ENCODE data around the gene FKBP15. TPM values are rescaled to one million over a fixed set of nuclear protein-coding genes. Genes with fewer than 3 reads are reported as not detected.
"Not testable (repeated sequence)": the region's sequence is repeated elsewhere in the genome, so short reads cannot be mapped to it uniquely, and the experiment has no call there.

Gene FKBP15
- total RNA-seq, 1 experiment from 2014 or later = 20.1 TPM

DNA sequence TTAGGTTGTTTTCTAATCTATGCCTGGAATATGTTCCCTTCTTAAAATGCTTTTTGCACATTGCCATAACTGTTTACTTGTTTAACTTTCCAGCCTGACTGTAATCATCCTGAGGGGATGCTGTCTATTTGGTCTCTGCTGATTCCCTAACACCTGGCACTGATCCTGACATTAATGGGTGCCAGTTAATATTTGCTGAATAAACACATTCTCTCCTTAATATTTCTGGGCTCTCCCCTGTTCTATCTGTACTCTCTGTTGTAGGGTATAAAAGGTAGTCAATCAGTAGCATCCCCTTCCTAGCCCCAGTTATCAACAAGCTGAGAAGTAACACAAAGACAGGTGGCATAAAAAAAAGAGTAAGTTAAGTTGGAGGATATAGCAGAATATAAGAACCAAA is 91.6 kb downstream of the FKBP15 start:
- Mint-ChIP-seq H3K4me1 (ENCODE audit: low read depth, unreplicated experiment) (no peaks in the 10 kb centered on the region), H3K9me3 (ENCODE audit: unreplicated experiment) (no peaks in the 10 kb centered on the region), H3K4me3 (ENCODE audit: unreplicated experiment) (no peak overlapping the region), H3K36me3 (ENCODE audit: insufficient read depth, unreplicated experiment) (no peaks in the 10 kb centered on the region), H3K27me3 (ENCODE audit: insufficient read depth, unreplicated experiment) (peaks cover 18% of the 10 kb centered on the region), H3K27ac (ENCODE audit: unreplicated experiment) (no peak overlapping the region)
- no TSS peak for BruUV-seq (replicated peaks)
- DNase-seq = no peak
- no peaks in the 10 kb centered on the region for H3K4me1 ChIP-seq
- POLR2A ChIA-PET = no interaction called here
- H3K9me3 ChIP-seq = no peaks in the 10 kb centered on the region
- intact Hi-C loops (cut with micrococcal nuclease; ENCODE audit: unreplicated experiment) = no loop called here
- TF ChIP-seq, protein P1, sequence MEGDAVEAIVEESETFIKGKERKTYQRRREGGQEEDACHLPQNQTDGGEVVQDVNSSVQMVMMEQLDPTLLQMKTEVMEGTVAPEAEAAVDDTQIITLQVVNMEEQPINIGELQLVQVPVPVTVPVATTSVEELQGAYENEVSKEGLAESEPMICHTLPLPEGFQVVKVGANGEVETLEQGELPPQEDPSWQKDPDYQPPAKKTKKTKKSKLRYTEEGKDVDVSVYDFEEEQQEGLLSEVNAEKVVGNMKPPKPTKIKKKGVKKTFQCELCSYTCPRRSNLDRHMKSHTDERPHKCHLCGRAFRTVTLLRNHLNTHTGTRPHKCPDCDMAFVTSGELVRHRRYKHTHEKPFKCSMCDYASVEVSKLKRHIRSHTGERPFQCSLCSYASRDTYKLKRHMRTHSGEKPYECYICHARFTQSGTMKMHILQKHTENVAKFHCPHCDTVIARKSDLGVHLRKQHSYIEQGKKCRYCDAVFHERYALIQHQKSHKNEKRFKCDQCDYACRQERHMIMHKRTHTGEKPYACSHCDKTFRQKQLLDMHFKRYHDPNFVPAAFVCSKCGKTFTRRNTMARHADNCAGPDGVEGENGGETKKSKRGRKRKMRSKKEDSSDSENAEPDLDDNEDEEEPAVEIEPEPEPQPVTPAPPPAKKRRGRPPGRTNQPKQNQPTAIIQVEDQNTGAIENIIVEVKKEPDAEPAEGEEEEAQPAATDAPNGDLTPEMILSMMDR (IDR thresholded peaks at IDR 0.05; ENCODE audit: insufficient read depth in 1 of 2, low read depth in 1 of 2, low read length in 1 of 2, severe bottlenecking in 1 of 2, unreplicated experiment in 1 of 2) = no peak
- no peaks in the 10 kb centered on the region for H3K36me3 ChIP-seq (ENCODE audit: control insufficient read depth, insufficient read depth, low read length)
- no peak overlapping the region for H3K4me3 ChIP-seq (ENCODE audit: low read depth, low read length)
- H3K27me3 ChIP-seq (replicated peaks; ENCODE audit: control insufficient read depth, insufficient read depth, low read length) = no peaks in the 10 kb centered on the region
- CTCF ChIA-PET = no interaction called here

DNA sequence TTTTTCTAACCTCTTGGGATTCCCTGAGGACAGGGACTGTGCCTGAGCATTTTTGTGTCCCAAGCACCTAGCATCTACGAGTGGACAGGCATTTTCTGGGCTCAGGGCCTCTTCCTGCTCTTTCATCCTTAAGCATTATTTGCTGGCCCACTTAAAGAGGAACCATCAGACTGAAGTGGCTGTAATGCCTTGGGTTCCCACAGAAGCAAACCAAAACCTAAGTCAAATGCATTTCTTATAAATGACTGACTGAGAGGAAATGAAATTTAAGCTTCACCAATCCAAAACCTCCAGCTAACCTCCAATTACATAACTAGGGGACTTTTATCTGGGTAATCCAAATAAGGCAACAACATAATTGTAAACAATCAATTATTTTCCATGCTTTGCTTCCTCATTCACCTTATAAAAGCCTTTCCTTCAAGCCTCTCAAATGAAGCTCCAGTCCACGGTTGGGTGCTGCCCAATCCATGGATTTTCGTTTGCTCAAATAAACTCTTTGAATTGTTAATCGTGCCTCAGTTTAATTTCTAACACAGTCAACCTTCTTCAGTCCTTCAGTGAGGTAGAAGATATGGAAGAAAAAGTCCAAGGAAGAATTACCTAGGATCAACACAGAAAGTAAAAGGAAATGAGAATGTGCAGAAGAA is 95.6 kb downstream of the FKBP15 start:
- no peaks in the 10 kb centered on the region for H3K36me3 Mint-ChIP-seq (ENCODE audit: insufficient read depth, unreplicated experiment)
- DNase-seq = no peak
- POLR2A ChIA-PET = no interaction called here
- H3K27ac Mint-ChIP-seq (ENCODE audit: unreplicated experiment) = no peak overlapping the region
- H3K9me3 ChIP-seq = no peaks in the 10 kb centered on the region
- no peaks in the 10 kb centered on the region for H3K9me3 Mint-ChIP-seq (ENCODE audit: unreplicated experiment)
- intact Hi-C loops (cut with micrococcal nuclease; ENCODE audit: unreplicated experiment) = loop anchor here (1.0 kb wide), 1 partner anchor 18 kb away; no protein-coding TSS in a partner anchor
- BruUV-seq (replicated peaks) = no TSS peak
- TF ChIP-seq, protein P1 (IDR thresholded peaks at IDR 0.05; ENCODE audit: insufficient read depth in 1 of 2, low read depth in 1 of 2, low read length in 1 of 2, severe bottlenecking in 1 of 2, unreplicated experiment in 1 of 2) = no peak
- H3K36me3 ChIP-seq (ENCODE audit: control insufficient read depth, insufficient read depth, low read length) = no peaks in the 10 kb centered on the region
- no peak overlapping the region for H3K4me3 ChIP-seq (ENCODE audit: low read depth, low read length)
- no peak overlapping the region for H3K4me3 Mint-ChIP-seq (ENCODE audit: unreplicated experiment)
- no peaks in the 10 kb centered on the region for H3K27me3 ChIP-seq (replicated peaks; ENCODE audit: control insufficient read depth, insufficient read depth, low read length)
- H3K4me1 ChIP-seq = no peaks in the 10 kb centered on the region
- CTCF ChIA-PET = no interaction called here
- H3K4me1 Mint-ChIP-seq (ENCODE audit: low read depth, unreplicated experiment) = no peaks in the 10 kb centered on the region
- H3K27me3 Mint-ChIP-seq (ENCODE audit: insufficient read depth, unreplicated experiment) = peaks cover 14% of the 10 kb centered on the region

DNA sequence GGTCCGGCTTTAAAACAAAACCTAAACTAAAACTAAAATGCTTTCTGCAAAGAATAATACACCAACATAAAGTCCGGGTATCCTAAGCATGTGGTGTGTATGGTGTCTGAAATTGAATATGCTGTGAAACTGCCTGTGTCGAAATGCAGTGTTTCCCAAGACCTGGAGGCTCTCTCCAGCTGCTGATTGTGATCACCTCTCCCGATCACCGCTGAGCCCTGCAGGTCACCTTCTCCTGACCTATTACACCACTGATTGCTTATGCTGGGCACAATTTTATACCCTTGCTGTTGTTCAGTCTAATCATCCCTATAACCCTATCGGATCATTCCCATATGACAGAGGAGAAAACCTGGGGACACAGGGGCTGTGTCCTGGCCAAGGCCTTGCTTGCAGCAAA is 102.2 kb downstream of the FKBP15 start:
- DNase-seq; H3K36me3 ChIP-seq (ENCODE audit: control insufficient read depth, insufficient read depth, low read length); H3K4me1 ChIP-seq; H3K4me3 ChIP-seq (ENCODE audit: low read depth, low read length); intact Hi-C loops (cut with micrococcal nuclease; ENCODE audit: unreplicated experiment); H3K27me3 Mint-ChIP-seq (ENCODE audit: insufficient read depth, unreplicated experiment); H3K4me3 Mint-ChIP-seq (ENCODE audit: unreplicated experiment); H3K9me3 Mint-ChIP-seq (ENCODE audit: unreplicated experiment); H3K27ac Mint-ChIP-seq (ENCODE audit: unreplicated experiment); H3K4me1 Mint-ChIP-seq (ENCODE audit: low read depth, unreplicated experiment); POLR2A ChIA-PET; H3K27me3 ChIP-seq (replicated peaks; ENCODE audit: control insufficient read depth, insufficient read depth, low read length); CTCF ChIA-PET; BruUV-seq (replicated peaks); H3K9me3 ChIP-seq; H3K36me3 Mint-ChIP-seq (ENCODE audit: insufficient read depth, unreplicated experiment): not testable (repeated sequence)

Other genes starting within 250 kb of the FKBP15 start
- not detected in 2 replicates for gene ZNF883, start 209.1 kb downstream of the FKBP15 start, total RNA-seq (2022)
- gene ZFP37, start 164.6 kb downstream of the FKBP15 start, total RNA-seq (2022) = not detected in 2 replicates
- gene SLC31A2, start 70.3 kb downstream of the FKBP15 start, total RNA-seq (2022) = 4.7 and 5.1 TPM in 2 replicates
- gene SLC31A1, start 267 bp upstream of the FKBP15 start, total RNA-seq (2022) = 57.8 and 64.9 TPM in 2 replicates
- gene CDC26, start 54.3 kb upstream of the FKBP15 start, total RNA-seq (2022) = 27.3 and 29.3 TPM in 2 replicates
- gene PRPF4, start 54.4 kb upstream of the FKBP15 start, total RNA-seq (2022) = 37.5 and 38.6 TPM in 2 replicates
- 1.5 and 3.3 TPM in 2 replicates for gene RNF183, start 82.1 kb upstream of the FKBP15 start, total RNA-seq (2022)
- gene WDR31, start 119.0 kb upstream of the FKBP15 start, total RNA-seq (2022) = 1.9 and 2.3 TPM in 2 replicates
- 14.5 and 14.7 TPM in 2 replicates for gene BSPRY, start 128.3 kb upstream of the FKBP15 start, total RNA-seq (2022)
- 60.9 and 64.9 TPM in 2 replicates for gene HDHD3, start 155.7 kb upstream of the FKBP15 start, total RNA-seq (2022)
- gene ALAD, start 180.0 kb upstream of the FKBP15 start, total RNA-seq (2022) = 43.6 and 48.8 TPM in 2 replicates
- gene POLE3, start 189.4 kb upstream of the FKBP15 start, total RNA-seq (2022) = 48.8 and 57.2 TPM in 2 replicates
- gene C9orf43, start 189.5 kb upstream of the FKBP15 start, total RNA-seq (2022) = 1.1 and 1.9 TPM in 2 replicates
- gene RGS3, start 242.4 kb upstream of the FKBP15 start, total RNA-seq (2022) = 70.8 and 71.1 TPM in 2 replicates